Neural crest cell (in vitro differentiated cells): ENCODE measurements around the gene SELENBP1. TPM values are rescaled to one million over a fixed set of nuclear protein-coding genes. Genes with fewer than 3 reads are reported as not detected.

Experiments
- DNase-seq: peaks from one replicate; pipeline ENCODE4 v3.0.0; 2021; ENCODE audit warnings: low read depth, mixed read lengths, low spot score
- H3K27ac Mint-ChIP-seq: one replicate; pipeline ENCODE4 v1.8.0; 2021; ENCODE audit warnings: mild to moderate bottlenecking, mixed read lengths; ENCODE audit not compliant: unreplicated experiment
- H3K27me3 Mint-ChIP-seq: 2 replicates; pipeline ENCODE4 v1.8.0; 2021; ENCODE audit warnings: low read depth, mild to moderate bottlenecking, mixed read lengths
- H3K36me3 Mint-ChIP-seq: 2 replicates; pipeline ENCODE4 v1.8.0; 2021; ENCODE audit warnings: low read depth, mild to moderate bottlenecking, mixed read lengths
- H3K4me1 Mint-ChIP-seq: 2 replicates; pipeline ENCODE4 v1.8.0; 2021; ENCODE audit warnings: mixed read lengths
- H3K4me3 Mint-ChIP-seq: one replicate; pipeline ENCODE4 v1.8.0; 2021; ENCODE audit warnings: mild to moderate bottlenecking, mixed read lengths
- H3K9me3 Mint-ChIP-seq: 2 replicates; pipeline ENCODE4 v1.8.0; 2021; ENCODE audit warnings: mixed read lengths
- total RNA-seq: library from RNA; stranded (reverse); gene quantifications from 2 replicates; pipeline ENCODE4 v1.2.1, GENCODE V29; 2021
- TF ChIP-seq, protein P1 (sequence below): fragments of 200-600 bp; sonication (generic); conservative IDR thresholded peaks from 2 replicates; pipeline ENCODE4 v1.5.0; 2021; ENCODE audit warnings: antibody characterized with exemption, mild to moderate bottlenecking

SELENBP1 gene
- total RNA-seq, 1 donor from 2014 or later, result 36.2 TPM

DNA sequence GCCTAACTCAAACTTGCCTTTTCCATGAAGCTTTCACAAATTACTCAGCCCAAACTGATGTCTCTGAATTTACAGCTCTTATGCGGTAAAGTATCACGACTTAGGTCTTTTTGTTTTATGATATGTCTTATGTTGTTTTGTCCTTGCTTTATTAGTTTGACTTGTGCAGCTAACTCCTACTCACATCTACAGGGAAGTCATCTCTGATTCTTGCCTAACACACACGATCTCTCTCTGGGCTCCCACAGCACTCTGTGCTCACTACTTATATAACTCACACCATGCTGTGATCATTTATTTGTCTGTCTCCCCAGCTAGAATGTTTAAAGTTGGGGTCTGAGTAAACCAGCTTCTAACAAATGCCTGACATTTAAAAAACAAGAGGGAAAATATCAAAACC lies 35.9 kb downstream of the SELENBP1 start:
- Mint-ChIP-seq H3K4me1 (peaks cover 6% of the 10 kb centered on the region), H3K36me3 (no peaks in the 10 kb centered on the region), H3K27ac (no peak overlapping the region), H3K27me3 (no peaks in the 10 kb centered on the region), H3K9me3 (no peaks in the 10 kb centered on the region), H3K4me3 (no peak overlapping the region)
- no peak for DNase-seq
- TF ChIP-seq, protein P1, sequence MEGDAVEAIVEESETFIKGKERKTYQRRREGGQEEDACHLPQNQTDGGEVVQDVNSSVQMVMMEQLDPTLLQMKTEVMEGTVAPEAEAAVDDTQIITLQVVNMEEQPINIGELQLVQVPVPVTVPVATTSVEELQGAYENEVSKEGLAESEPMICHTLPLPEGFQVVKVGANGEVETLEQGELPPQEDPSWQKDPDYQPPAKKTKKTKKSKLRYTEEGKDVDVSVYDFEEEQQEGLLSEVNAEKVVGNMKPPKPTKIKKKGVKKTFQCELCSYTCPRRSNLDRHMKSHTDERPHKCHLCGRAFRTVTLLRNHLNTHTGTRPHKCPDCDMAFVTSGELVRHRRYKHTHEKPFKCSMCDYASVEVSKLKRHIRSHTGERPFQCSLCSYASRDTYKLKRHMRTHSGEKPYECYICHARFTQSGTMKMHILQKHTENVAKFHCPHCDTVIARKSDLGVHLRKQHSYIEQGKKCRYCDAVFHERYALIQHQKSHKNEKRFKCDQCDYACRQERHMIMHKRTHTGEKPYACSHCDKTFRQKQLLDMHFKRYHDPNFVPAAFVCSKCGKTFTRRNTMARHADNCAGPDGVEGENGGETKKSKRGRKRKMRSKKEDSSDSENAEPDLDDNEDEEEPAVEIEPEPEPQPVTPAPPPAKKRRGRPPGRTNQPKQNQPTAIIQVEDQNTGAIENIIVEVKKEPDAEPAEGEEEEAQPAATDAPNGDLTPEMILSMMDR, result no peak

DNA sequence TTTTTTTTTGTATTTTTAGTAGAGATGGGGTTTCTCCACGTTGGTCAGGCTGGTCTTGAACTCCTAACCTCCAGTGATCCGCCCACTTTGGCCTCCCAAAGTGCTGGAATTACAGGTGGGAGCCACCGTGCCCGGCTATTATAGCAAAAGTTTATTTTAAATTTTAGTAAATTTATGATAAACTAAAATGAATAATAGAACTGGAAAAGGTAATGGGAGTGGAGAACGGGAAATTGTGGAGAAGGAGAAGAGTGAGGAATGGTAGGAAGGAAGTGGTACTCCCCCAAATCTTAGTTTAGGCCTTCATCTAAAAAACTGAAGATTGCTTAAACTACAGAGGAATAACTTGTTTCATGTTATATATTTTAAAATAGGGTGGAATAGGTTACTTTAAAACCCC lies 37.7 kb downstream of the SELENBP1 start:
- H3K9me3 Mint-ChIP-seq, result no peaks in the 10 kb centered on the region
- H3K4me3 Mint-ChIP-seq, result no peak overlapping the region
- TF ChIP-seq, protein P1, result no peak
- no peak overlapping the region for H3K27ac Mint-ChIP-seq
- no peaks in the 10 kb centered on the region for H3K27me3 Mint-ChIP-seq
- no peaks in the 10 kb centered on the region for H3K4me1 Mint-ChIP-seq
- no peaks in the 10 kb centered on the region for H3K36me3 Mint-ChIP-seq
- DNase-seq, result no peak

DNA sequence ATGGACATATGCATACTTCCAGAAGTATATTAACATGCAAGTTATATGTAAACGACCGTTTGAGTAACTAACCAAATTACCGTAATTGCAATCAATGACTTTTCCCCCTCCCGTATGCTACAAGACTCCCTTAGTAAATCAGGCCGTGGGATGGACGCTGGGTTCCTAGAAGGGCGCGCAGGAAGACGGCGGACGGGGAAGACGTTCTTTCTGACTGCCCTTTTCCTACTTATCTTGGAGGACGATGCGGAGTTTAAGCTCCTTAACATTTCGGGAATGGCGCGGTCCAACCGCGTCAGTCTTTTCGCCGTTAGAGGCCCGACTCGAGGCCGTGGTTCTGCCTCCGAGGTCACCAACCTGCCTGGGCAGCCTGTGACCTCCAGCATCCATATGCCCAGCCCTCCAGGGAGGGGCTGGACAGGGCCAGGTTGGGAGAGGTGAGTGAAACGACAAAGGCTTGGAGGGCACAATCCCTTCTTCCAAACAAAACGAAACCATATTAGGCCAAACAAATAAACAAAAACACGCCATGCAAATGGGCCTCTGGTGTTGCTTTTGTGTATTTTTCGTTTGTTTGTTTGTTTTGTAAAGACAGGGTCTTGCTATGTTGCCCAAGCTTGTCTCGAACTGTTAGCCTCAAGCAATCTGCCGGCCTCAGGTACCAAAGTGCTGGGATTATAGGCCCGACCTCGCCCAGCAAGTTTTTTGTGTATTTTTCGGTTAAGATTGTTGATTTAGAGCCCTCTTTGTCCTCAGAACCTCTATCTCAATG lies 44.4 kb downstream of the SELENBP1 start:
- TF ChIP-seq, protein P1, result no peak
- Mint-ChIP-seq H3K4me3 (peak overlapping the region; percentile 94), H3K27me3 (no peaks in the 10 kb centered on the region), H3K4me1 (peaks cover 32% of the 10 kb centered on the region), H3K27ac (peak overlapping the region; percentile 95), H3K9me3 (no peaks in the 10 kb centered on the region), H3K36me3 (no peaks in the 10 kb centered on the region)
- peak; percentile 15 for DNase-seq

DNA sequence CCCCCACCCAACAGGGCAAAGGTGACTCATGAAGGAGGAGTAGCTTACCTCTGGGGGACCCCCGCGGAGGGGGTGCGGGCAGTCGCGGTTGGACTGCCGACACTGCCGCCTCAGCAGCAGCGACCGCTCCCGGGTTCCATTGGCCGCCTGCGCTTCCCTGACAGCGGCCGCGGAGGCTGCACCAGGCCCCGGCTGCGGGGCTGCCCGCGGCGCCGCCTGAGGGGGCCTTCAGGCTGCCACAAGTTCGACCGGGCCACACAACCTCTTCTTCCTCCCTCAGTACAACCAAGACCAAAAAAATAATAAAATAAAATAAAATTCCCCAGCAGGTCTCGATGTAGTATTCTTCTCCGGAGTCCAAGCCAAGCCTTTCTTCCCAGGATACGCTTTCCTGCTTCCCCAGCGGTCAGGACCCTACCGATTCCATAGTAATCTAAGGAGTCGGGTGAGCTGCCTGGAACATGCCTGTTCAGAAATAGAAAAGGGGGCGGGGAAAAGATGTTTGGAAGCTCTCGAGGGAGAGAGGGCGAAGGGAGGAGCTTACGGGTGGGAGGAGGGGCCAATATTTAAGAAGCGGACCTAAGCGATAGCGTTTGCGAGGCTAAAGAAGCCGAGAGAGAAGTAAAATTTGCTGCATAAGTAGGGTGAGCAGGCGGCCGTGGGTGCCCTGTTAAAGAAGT lies 45.1 kb downstream of the SELENBP1 start, which contains the start of gene PI4KB:
PI4KB (minus strand) TSS at position 194 of the 680 bp plus-strand sequence. CDS start 10,935 bp downstream, outside the sequence.
- Mint-ChIP-seq H3K27ac (peak within 1 kb of the TSS; percentile 98), H3K27me3 (no peaks in the 10 kb centered on the region), H3K9me3 (no peaks in the 10 kb centered on the region), H3K36me3 (no peaks in the 10 kb centered on the region), H3K4me3 (peak within 1 kb of the TSS; percentile 94), H3K4me1 (peaks cover 32% of the 10 kb centered on the region)
- TF ChIP-seq, protein P1, result no peak
- DNase-seq, result peak; percentile 84

DNA sequence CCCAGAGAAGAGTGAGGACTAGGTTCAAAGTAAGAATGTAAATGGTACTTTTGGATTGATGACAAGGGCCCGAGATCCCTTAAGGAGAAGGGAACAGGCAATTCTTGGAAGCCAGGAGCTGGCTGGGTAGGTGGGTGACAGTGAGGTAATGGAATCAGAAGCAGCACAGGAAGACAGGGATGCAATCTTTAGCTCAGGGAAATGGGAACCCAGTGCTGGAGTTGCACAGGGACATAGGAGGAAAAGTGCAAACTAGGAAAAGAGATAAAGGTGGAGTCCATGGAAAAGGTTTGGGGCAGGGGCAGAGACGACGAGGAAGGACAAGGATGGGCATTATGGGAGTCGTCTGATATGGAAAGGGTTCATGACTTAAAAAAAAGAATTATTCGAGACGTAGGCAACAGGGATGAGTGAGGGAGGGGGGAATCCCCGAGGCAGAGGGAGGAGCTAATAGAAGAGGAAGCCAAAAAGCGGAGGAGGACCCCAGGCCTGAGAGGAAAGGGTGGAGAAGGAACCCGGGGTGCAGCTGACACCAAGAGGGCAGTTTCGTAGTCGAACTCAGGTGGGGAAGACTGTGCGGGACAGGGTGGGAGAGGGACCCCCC lies 45.8 kb downstream of the SELENBP1 start:
- H3K4me1 Mint-ChIP-seq, result peaks cover 32% of the 10 kb centered on the region
- H3K27me3 Mint-ChIP-seq, result no peaks in the 10 kb centered on the region
- H3K36me3 Mint-ChIP-seq, result no peaks in the 10 kb centered on the region
- TF ChIP-seq, protein P1, result no peak
- H3K4me3 Mint-ChIP-seq, result peak overlapping the region; percentile 94
- no peaks in the 10 kb centered on the region for H3K9me3 Mint-ChIP-seq
- peak overlapping the region; percentile 98 for H3K27ac Mint-ChIP-seq
- DNase-seq, result no peak
